ES-I3 (cell line): Measurements from ENCODE around the gene CNTN5.

Experiments
- H3K36me3 ChIP-seq: 2 replicates; pipeline ENCODE4 v1.6.1; 2013; ENCODE audit warnings: mild to moderate bottlenecking, low read length, control low read depth, moderate library complexity; ENCODE audit not compliant: insufficient read depth
- H3K4me1 ChIP-seq: 2 replicates; pipeline ENCODE4 v1.6.1; 2013; ENCODE audit warnings: mild to moderate bottlenecking, control low read depth, low read length; ENCODE audit not compliant: insufficient read depth
- H3K9ac ChIP-seq: 2 replicates; pipeline ENCODE4 v1.6.1; 2013; ENCODE audit warnings: low read depth, mild to moderate bottlenecking, low read length, moderate library complexity
- H3K9me3 ChIP-seq: 2 replicates; pipeline ENCODE4 v1.6.1; 2013; ENCODE audit warnings: mild to moderate bottlenecking, low read length, moderate library complexity; ENCODE audit not compliant: control insufficient read depth, insufficient read depth

CNTN5 gene

DNA sequence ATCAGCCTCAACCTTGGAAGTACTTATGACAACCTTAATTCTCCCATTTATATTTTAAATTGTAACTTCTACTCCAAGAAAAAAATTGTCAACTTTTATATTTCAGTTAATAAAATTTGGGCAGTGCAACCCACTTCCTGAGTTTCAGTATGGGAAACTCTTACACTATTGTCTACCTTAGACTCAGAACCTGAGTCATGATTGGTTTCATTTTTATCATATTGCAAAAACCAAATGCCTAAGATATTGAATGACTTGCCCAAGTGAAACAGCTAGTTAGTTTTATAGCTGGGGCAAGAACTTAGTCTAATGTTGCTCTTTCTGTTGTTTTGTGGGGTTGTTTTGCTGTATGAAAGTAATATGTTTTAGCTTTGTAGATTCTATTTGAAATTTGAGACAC, 1332.3 kb downstream of the CNTN5 start:
- no peaks in the 10 kb centered on the region for H3K4me1 ChIP-seq
- no peaks in the 10 kb centered on the region for H3K9me3 ChIP-seq
- no peaks in the 10 kb centered on the region for H3K36me3 ChIP-seq
- H3K9ac ChIP-seq: no peak overlapping the region

DNA sequence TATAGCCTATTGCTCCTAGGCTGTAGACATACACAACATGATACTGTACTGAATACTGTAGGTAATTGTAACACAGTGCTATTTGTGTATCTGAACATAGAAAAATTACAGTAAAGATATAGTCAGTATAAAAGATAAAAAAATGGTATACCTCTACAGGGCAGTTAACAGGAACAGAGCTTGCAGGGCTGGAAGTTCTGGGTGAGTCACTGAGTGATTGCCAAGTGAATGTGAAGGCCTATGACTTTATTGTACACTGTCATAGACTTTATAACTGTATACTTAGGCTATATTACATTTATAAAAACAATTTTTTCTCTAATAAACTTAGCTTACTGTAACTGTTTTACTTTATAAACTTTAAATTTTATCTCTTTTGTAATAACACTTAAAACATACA, 1334.0 kb downstream of the CNTN5 start:
- H3K36me3 ChIP-seq: no peaks in the 10 kb centered on the region
- H3K4me1 ChIP-seq: no peaks in the 10 kb centered on the region
- H3K9ac ChIP-seq: no peak overlapping the region
- no peaks in the 10 kb centered on the region for H3K9me3 ChIP-seq

DNA sequence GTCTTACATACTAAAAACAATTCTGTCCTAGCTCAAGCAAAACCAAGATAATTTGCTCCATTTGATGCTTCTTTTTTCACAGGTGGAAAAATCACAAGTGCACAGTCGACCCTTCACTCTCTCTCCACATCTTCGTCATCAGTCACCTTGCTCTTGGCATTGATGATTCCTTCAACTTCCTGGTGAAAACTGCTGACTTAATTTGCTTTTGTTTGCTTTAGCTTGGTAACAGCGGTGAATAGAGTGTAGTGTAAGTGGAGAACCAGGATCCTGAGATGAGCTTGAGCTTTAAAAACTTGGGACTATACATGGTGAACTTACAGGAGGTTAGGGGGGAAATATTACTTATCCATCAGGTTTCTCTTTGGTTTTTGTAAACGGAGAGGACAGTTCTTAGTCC, 1335.3 kb downstream of the CNTN5 start:
- H3K36me3 ChIP-seq: no peaks in the 10 kb centered on the region
- no peaks in the 10 kb centered on the region for H3K4me1 ChIP-seq
- no peaks in the 10 kb centered on the region for H3K9me3 ChIP-seq
- H3K9ac ChIP-seq: no peak overlapping the region

DNA sequence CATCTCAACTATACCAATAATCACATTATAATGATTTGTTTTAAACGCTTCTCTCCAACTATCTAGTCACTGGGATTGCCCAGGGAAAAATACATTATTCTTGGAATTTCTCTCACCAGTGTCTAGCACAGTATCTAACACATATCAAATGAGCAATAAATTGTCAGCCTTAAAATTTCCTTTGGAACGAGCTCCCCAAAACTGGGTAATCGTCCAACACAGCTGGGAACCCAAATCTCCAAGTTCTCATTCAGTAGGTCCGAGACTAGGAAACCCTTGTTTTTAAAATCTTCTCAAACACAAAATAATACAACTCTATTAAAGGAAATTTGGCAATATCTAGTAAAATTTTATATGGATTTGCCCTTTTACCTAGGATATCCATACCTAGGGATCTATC, 1338.5 kb downstream of the CNTN5 start:
- H3K4me1 ChIP-seq: no peaks in the 10 kb centered on the region
- H3K36me3 ChIP-seq: no peaks in the 10 kb centered on the region
- H3K9me3 ChIP-seq: no peaks in the 10 kb centered on the region; the same call in 1 of the 2 replicates
- no peak overlapping the region for H3K9ac ChIP-seq

DNA sequence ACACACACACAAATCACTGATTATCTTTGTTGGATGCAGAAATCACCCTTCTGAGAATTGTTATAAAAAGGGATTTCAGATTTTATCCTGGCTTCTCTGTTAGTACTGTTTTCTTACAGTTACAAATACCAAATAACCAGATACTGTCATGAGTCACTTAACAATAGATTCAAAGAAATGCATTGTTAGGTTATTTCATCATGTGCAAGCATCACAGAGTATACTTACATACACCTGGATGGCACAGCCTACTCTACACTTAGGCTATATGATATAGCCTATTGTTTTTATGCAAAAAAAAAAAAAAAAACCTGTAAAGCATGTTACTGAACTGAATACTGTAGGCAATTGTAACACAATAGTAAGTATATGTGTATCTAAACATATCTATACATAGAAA, 1347.1 kb downstream of the CNTN5 start:
- no peak overlapping the region for H3K9ac ChIP-seq
- H3K36me3 ChIP-seq: no peaks in the 10 kb centered on the region
- H3K4me1 ChIP-seq: no peaks in the 10 kb centered on the region
- H3K9me3 ChIP-seq: no peaks in the 10 kb centered on the region

DNA sequence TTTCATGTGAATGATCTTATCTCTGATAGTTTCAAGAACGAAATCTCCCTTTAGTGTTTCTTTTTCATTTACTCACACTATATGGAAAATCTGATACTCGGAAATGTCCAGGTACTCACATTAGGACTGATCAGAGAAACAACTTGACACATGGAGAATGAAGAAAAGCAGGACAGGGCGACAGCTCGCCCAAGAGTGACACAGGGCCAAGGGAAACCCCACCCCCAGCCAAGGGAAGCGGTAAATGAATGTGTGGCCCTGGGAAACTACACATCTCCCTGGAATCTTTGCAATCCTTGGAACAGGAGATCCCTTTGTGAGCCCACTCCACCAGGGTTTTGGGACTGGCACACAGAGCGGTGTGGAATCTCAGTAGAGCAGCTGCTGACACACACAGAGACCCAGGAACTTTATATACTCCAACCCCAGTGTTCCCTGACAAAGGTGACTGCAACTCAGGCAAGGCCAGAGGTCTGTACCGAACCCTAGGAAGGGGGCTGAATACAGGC, 1362.7 kb downstream of the CNTN5 start:
- peaks cover 4% of the 10 kb centered on the region; the same call in 1 of the 2 replicates for H3K9me3 ChIP-seq
- no peaks in the 10 kb centered on the region for H3K4me1 ChIP-seq
- H3K9ac ChIP-seq: no peak overlapping the region
- no peaks in the 10 kb centered on the region for H3K36me3 ChIP-seq

GRCh38 chr11:100396266-100396665, 1375.5 kb downstream of the CNTN5 start:
- Histone ChIP-seq H3K9ac (no peak overlapping the region), H3K36me3 (no peaks in the 10 kb centered on the region), H3K9me3 (no peaks in the 10 kb centered on the region), H3K4me1 (no peaks in the 10 kb centered on the region)

DNA sequence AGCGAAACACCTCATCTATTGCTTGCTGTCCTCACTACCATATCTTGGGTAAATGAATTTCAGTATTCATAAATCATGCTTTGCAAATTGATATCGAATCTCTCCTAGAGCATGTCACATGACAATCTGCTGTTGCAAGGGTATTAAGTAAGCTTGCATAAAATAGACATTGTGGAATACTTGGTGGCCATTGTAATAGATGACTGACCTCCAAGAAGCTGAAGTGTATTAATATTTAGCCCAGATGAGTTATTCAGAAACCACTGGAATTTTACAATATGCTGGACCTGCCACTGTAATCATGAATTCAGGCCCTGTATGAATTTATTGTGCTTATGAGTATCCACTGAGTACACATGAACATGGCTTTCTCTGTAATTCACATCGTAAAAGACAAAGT, 1376.7 kb downstream of the CNTN5 start:
- Histone ChIP-seq H3K36me3 (no peaks in the 10 kb centered on the region), H3K9me3 (no peaks in the 10 kb centered on the region), H3K4me1 (no peaks in the 10 kb centered on the region), H3K9ac (no peak overlapping the region)

- Histone ChIP-seq H3K4me1 (peaks cover 20% of the 10 kb centered on the region), H3K36me3 (no peaks in the 10 kb centered on the region), H3K9ac (no peak overlapping the region), H3K9me3 (no peaks in the 10 kb centered on the region)
These were observed 1383.1 kb downstream of the CNTN5 start for GRCh38 chr11:100403816-100404215.

DNA sequence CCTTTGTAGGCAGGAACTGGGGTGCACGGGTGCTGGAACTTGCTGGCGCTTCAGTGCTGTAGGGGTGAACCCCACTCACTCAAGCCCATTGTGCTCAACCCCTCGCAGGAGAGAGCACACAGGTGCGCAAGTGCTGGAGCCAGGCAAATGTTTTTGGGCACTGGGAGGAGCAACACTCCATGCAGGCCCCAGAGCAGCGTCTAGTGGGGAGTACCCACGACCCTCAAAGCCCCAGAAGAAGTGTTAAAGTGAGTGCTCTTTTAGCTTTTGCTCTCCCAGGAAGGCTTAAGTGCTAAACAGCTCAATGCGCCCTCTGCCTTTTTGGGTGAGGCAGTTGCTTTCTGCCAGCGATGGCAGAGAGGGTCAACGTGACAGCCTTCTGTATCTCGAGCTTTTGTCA, 1384.2 kb downstream of the CNTN5 start:
- H3K4me1 ChIP-seq: peaks cover 20% of the 10 kb centered on the region
- H3K9ac ChIP-seq: no peak overlapping the region
- H3K9me3 ChIP-seq: no peaks in the 10 kb centered on the region
- no peaks in the 10 kb centered on the region for H3K36me3 ChIP-seq
